RWPE1 (cell line): Measurements from ENCODE around the gene KRTAP15-1.

Source experiments
- CTCF ChIA-PET: fragments of 350-600 bp; sonication (Branson Sonifier 250); formaldehyde crosslinking; extraction: SDS; loops from one replicate; lab custom pipeline; 2021; lab: Yijun Ruan, JAX
- POLR2A ChIA-PET: fragments of 400-600 bp; formaldehyde crosslinking; extraction: SDS; loops from one replicate; lab custom pipeline; 2020; ENCODE audit warnings: antibody characterized with exemption; ENCODE audit not compliant: low non-redundant PET; lab: Yijun Ruan, JAX
- DNase-seq: peaks from one replicate; pipeline ENCODE4 v3.0.0; 2012; ENCODE audit warnings: low spot score
- H3K27ac ChIP-seq: fragments of 450-650 bp; 2 replicates; pipeline ENCODE4 v1.5.1; 2017
- TF ChIP-seq, protein P1 (sequence below): fragments of 450-650 bp; conservative IDR thresholded peaks from 2 replicates; pipeline ENCODE4 v1.5.1; 2017; ENCODE audit warnings: low read depth, mild to moderate bottlenecking

KRTAP15-1 gene

DNA sequence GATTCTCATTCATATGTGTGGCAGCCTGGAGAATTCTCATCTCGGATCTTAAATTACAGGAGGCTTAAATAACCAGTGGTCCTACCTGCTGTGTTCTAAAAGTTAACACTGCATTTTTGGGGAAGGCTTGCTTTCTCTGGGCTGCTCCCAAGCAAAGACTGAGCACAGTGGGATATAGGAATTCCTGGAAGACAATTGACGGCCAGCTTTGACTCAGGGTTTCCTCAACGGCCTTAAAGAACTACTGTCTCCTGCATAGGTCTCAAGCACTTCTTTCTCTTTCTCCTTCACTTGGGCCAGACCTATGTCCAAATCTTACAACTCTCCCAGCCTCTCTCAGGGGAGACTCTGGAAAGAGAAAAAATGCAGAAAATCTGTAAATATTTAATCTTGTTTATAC lies 13.3 kb upstream of the KRTAP15-1 start:
- ChIA-PET POLR2A (no interaction called here), CTCF (no interaction called here)
- TF ChIP-seq, protein P1, sequence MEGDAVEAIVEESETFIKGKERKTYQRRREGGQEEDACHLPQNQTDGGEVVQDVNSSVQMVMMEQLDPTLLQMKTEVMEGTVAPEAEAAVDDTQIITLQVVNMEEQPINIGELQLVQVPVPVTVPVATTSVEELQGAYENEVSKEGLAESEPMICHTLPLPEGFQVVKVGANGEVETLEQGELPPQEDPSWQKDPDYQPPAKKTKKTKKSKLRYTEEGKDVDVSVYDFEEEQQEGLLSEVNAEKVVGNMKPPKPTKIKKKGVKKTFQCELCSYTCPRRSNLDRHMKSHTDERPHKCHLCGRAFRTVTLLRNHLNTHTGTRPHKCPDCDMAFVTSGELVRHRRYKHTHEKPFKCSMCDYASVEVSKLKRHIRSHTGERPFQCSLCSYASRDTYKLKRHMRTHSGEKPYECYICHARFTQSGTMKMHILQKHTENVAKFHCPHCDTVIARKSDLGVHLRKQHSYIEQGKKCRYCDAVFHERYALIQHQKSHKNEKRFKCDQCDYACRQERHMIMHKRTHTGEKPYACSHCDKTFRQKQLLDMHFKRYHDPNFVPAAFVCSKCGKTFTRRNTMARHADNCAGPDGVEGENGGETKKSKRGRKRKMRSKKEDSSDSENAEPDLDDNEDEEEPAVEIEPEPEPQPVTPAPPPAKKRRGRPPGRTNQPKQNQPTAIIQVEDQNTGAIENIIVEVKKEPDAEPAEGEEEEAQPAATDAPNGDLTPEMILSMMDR, result no peak
- no peak for DNase-seq
- H3K27ac ChIP-seq, result no peak overlapping the region

DNA sequence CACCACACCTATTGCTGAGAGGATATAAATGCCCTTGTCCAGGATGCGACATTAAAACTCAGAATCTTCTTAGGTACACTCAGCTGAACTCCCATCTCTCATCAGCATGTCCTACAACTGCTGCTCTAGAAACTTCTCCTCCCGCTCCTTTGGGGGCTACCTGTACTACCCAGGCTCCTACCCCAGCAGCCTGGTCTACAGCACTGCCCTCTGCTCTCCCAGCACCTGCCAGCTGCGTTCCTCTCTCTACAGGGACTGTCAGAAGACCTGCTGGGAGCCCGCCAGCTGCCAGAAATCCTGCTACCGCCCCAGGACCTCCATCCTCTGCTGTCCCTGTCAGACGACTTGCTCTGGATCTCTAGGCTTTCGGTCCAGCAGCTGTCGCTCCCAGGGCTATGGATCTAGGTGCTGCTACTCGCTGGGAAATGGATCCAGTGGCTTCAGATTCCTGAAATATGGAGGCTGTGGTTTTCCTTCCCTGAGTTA lies 9.9 kb upstream of the KRTAP15-1 start, which contains the start of gene KRTAP13-4:
Gene KRTAP13-4, plus strand, starts transcription at position 51 of the 486 bp plus-strand sequence. Its CDS starts 56 bp downstream, at position 107.
- no peak for DNase-seq
- ChIA-PET CTCF (interaction anchor here (0.6 to 0.7 kb wide), 2 partner anchors 110 to 1088 kb away, joined by 3 read pairs; no protein-coding TSS in a partner anchor), POLR2A (no interaction called here)
- TF ChIP-seq, protein P1, result no peak
- H3K27ac ChIP-seq, result no peak within 1 kb of the TSS

DNA sequence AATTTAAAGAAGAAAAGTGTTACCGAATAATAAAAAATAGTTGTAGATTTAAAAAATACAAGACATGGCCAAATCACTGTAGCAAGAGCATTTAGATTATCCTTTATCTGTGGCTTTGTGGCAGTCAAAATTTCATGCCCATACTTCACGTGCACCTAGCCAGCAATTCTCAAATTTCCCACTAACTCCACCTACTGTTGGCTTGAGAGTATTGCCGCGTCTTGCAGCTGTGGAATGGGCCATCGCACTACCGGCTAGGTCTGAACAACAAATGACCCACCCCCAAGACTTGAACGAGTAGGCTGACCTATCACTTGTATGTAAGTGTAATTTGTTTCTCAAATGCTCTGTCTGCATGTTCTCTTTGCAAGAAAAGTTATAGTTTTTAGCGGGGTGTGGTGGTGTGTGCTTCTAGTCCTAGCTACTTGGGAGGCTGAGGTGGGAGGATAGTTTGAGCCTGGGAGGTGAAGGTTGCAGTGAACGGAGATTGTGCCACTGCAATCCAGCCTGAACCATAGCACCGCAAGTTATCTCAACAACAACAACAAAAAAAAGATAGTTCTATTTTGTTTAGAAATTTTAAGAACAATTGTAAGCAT lies 5.9 kb upstream of the KRTAP15-1 start:
- ChIA-PET POLR2A (no interaction called here), CTCF (interaction anchor here (0.6 to 2.4 kb wide), 12 partner anchors 9 to 490 kb away, joined by 3 to 12 read pairs (median 4); no protein-coding TSS in a partner anchor)
- H3K27ac ChIP-seq, result no peak overlapping the region
- TF ChIP-seq, protein P1, result peak; percentile 79
- peak; percentile 21 for DNase-seq

- no peak overlapping the region for H3K27ac ChIP-seq
- CTCF ChIA-PET, result interaction anchor here (0.6 to 0.8 kb wide), 3 partner anchors 8 to 649 kb away, joined by 3 to 6 read pairs (median 3); no protein-coding TSS in a partner anchor
- POLR2A ChIA-PET, result no interaction called here
- no peak for DNase-seq
- TF ChIP-seq, protein P1, result no peak
Observed at GRCh38 chr21:30437010-30437565, 3.0 kb upstream of the KRTAP15-1 start.

GRCh38 chr21:30443226-30443625 lies 3.2 kb downstream of the KRTAP15-1 start:
- ChIA-PET CTCF (interaction anchor here (0.5 to 1.2 kb wide), 3 partner anchors 9 to 668 kb away, joined by 3 to 4 read pairs (median 4); no protein-coding TSS in a partner anchor), POLR2A (no interaction called here)
- TF ChIP-seq, protein P1, result no peak
- no peak for DNase-seq
- H3K27ac ChIP-seq, result no peak overlapping the region

DNA sequence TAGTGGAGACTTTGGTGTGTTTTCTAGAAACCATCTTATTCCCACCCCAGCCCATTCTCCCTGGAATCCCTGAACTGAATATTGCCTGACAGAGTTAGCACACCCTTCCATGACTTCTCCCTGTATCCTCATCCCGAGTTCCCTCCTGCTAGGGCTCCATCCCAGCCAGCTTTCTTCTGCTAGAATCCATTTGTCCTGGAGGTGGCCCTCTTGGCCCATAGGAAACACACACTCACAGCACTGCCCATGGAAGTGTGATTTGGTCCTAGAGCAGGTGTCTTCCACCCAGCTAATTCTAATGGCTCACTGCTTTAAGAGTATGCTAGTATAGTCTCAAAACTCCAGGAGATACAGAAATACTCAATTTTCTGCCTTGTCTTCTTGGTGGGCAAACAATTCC lies 4.1 kb downstream of the KRTAP15-1 start:
- TF ChIP-seq, protein P1, result no peak
- no peak for DNase-seq
- no peak overlapping the region for H3K27ac ChIP-seq
- POLR2A ChIA-PET, result no interaction called here
- CTCF ChIA-PET, result interaction anchor here (1.2 kb wide), 1 partner anchor 10 kb away, joined by 4 read pairs; no protein-coding TSS in a partner anchor
